Spleen (tissue), 7 donors: ENCODE data around the gene TTC9.

Source experiments
- POLR2AphosphoS5 ChIP-seq, 3 donors: sonication (generic); formaldehyde crosslinking; IDR thresholded peaks; one replicate each; pipeline ENCODE4 v1.5.1; 2017; ENCODE audit warnings: antibody characterized with exemption in 3 of 3
- TF ChIP-seq, protein P1 (sequence below), 11 experiments: fragments of 200-600 bp in 7 of 11; fragments of 450-650 bp in 4 of 11; sonication (generic) in 4 of 11; IDR thresholded peaks in 8 of 11; conservative IDR thresholded peaks in 3 of 11; 1 replicate in 7 of 11; 2 replicates in 4 of 11; pipeline versions ENCODE4 v1.4.0 to v1.8.0; 2016 to 2021; ENCODE audit warnings: antibody characterized with exemption in 11 of 11, inconsistent platforms in 4 of 11, mild to moderate bottlenecking in 1 of 11
- donor health status: DM: no; HTN: no; CAD: no; lungs with moderate emphysema.
- donor health status: DM: no; HTN: no; CAD: no.
- donor health status: DM: no; HTN: no; CAD: no.

GRCh38 chr14:70646705-70647104 lies 5.0 kb downstream of the TTC9 start:
- TF ChIP-seq, protein P1, sequence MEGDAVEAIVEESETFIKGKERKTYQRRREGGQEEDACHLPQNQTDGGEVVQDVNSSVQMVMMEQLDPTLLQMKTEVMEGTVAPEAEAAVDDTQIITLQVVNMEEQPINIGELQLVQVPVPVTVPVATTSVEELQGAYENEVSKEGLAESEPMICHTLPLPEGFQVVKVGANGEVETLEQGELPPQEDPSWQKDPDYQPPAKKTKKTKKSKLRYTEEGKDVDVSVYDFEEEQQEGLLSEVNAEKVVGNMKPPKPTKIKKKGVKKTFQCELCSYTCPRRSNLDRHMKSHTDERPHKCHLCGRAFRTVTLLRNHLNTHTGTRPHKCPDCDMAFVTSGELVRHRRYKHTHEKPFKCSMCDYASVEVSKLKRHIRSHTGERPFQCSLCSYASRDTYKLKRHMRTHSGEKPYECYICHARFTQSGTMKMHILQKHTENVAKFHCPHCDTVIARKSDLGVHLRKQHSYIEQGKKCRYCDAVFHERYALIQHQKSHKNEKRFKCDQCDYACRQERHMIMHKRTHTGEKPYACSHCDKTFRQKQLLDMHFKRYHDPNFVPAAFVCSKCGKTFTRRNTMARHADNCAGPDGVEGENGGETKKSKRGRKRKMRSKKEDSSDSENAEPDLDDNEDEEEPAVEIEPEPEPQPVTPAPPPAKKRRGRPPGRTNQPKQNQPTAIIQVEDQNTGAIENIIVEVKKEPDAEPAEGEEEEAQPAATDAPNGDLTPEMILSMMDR (IDR thresholded peaks at IDR 0.05 in 8 of 11, conservative IDR thresholded peaks at IDR 0.05 in 3 of 11) = no peak
- no peak for TF ChIP-seq POLR2AphosphoS5 (IDR thresholded peaks at IDR 0.05)
